ENCODE data around the gene CADM4.

GRCh38 chr19:43626838-43627237, 12.8 kb downstream of the CADM4 start:
- TF ChIP-seq CTCF (IDR thresholded peaks at IDR 0.05), result no peak
- no peak for TF ChIP-seq POLR2A (IDR thresholded peaks at IDR 0.05)

Data from tibial nerve (tissue), 3 donors.